Nephron (organoid): ENCODE data around the gene M1AP.

Source experiments
- H3K27ac Mint-ChIP-seq, 3 experiments: 2 replicates each; pipeline ENCODE4 v1.8.0; 2020; ENCODE audit warnings: mixed read lengths in 3 of 3, mild to moderate bottlenecking in 2 of 3, moderate library complexity in 1 of 3
- H3K27me3 Mint-ChIP-seq: 2 replicates; pipeline ENCODE4 v1.8.0; 2021; ENCODE audit warnings: low read depth, mild to moderate bottlenecking, moderate library complexity, mixed read lengths
- H3K36me3 Mint-ChIP-seq: 2 replicates; pipeline ENCODE4 v1.8.0; 2020; ENCODE audit warnings: low read depth, mixed read lengths
- H3K4me1 Mint-ChIP-seq: 2 replicates; pipeline ENCODE4 v1.8.0; 2020; ENCODE audit warnings: mixed read lengths
- H3K4me3 Mint-ChIP-seq, 3 experiments: 2 replicates each; pipeline ENCODE4 v1.8.0; 2020; ENCODE audit warnings: mild to moderate bottlenecking in 3 of 3, mixed read lengths in 3 of 3, moderate library complexity in 2 of 3
- H3K9me3 Mint-ChIP-seq: 2 replicates; pipeline ENCODE4 v1.8.0; 2020; ENCODE audit warnings: mixed read lengths
- TF ChIP-seq, protein P1 (sequence below), 3 experiments: fragments of 200-600 bp; sonication (generic); IDR thresholded peaks; one replicate each; pipeline ENCODE4 v1.5.0; 2021; ENCODE audit warnings: antibody characterized with exemption in 3 of 3; ENCODE audit not compliant: unreplicated experiment in 3 of 3

The M1AP gene

DNA sequence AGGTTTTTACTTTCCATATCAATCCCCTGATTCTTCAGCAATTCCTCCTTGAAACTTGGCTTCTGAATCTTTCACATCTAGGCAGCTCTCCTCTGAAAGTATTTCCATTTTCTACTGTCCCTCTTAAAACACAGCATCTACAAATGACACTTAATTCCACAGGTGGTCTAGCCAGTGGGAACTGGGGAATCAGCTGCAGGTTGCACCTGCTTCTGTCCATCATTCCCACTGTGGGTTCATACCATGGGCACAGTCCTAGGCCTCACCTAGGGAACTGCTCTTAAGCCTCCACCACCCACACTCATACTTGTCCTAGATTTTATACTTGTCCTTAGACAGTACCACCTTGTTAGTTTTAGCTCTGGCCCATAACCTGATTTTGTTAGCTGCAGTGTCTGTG is 96.6 kb downstream of the M1AP start:
- H3K4me1 Mint-ChIP-seq, result peaks cover 42% of the 10 kb centered on the region
- TF ChIP-seq, protein P1, sequence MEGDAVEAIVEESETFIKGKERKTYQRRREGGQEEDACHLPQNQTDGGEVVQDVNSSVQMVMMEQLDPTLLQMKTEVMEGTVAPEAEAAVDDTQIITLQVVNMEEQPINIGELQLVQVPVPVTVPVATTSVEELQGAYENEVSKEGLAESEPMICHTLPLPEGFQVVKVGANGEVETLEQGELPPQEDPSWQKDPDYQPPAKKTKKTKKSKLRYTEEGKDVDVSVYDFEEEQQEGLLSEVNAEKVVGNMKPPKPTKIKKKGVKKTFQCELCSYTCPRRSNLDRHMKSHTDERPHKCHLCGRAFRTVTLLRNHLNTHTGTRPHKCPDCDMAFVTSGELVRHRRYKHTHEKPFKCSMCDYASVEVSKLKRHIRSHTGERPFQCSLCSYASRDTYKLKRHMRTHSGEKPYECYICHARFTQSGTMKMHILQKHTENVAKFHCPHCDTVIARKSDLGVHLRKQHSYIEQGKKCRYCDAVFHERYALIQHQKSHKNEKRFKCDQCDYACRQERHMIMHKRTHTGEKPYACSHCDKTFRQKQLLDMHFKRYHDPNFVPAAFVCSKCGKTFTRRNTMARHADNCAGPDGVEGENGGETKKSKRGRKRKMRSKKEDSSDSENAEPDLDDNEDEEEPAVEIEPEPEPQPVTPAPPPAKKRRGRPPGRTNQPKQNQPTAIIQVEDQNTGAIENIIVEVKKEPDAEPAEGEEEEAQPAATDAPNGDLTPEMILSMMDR (IDR thresholded peaks at IDR 0.05; ENCODE audit: unreplicated experiment in 3 of 3), result no peak
- peaks cover 5% of the 10 kb centered on the region for H3K36me3 Mint-ChIP-seq
- peak overlapping the region in 1 of 3 experiments; percentile 2 for H3K27ac Mint-ChIP-seq
- H3K4me3 Mint-ChIP-seq, result peak overlapping the region; percentile 33 to 87 (median 82)
- H3K27me3 Mint-ChIP-seq, result peaks cover 6% of the 10 kb centered on the region
- H3K9me3 Mint-ChIP-seq, result no peaks in the 10 kb centered on the region

DNA sequence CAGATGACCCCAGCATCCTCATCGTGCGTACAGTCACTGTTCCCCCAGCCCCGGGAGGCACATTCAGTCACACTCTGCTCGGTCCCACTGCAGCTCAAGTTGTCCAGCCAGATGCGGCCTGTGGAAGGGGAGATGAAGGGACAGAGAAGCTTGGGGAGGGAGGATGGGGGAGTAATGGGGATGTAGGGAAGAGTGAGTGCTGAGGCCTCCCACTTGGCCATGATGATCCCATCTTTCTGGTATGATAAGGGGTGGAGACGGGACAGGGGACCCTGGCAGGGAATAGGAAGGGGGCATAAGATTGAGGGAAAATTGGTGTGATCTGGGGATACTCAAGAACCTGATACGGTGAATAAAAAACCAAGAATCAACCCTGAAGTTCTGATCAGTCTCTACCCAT is 97.9 kb downstream of the M1AP start:
- peaks cover 42% of the 10 kb centered on the region for H3K4me1 Mint-ChIP-seq
- peaks cover 6% of the 10 kb centered on the region for H3K27me3 Mint-ChIP-seq
- peak overlapping the region; percentile 71 to 78 (median 77) for H3K4me3 Mint-ChIP-seq
- TF ChIP-seq, protein P1 (IDR thresholded peaks at IDR 0.05; ENCODE audit: unreplicated experiment in 3 of 3), result no peak
- no peak overlapping the region for H3K27ac Mint-ChIP-seq
- H3K36me3 Mint-ChIP-seq, result peaks cover 5% of the 10 kb centered on the region
- no peaks in the 10 kb centered on the region for H3K9me3 Mint-ChIP-seq

DNA sequence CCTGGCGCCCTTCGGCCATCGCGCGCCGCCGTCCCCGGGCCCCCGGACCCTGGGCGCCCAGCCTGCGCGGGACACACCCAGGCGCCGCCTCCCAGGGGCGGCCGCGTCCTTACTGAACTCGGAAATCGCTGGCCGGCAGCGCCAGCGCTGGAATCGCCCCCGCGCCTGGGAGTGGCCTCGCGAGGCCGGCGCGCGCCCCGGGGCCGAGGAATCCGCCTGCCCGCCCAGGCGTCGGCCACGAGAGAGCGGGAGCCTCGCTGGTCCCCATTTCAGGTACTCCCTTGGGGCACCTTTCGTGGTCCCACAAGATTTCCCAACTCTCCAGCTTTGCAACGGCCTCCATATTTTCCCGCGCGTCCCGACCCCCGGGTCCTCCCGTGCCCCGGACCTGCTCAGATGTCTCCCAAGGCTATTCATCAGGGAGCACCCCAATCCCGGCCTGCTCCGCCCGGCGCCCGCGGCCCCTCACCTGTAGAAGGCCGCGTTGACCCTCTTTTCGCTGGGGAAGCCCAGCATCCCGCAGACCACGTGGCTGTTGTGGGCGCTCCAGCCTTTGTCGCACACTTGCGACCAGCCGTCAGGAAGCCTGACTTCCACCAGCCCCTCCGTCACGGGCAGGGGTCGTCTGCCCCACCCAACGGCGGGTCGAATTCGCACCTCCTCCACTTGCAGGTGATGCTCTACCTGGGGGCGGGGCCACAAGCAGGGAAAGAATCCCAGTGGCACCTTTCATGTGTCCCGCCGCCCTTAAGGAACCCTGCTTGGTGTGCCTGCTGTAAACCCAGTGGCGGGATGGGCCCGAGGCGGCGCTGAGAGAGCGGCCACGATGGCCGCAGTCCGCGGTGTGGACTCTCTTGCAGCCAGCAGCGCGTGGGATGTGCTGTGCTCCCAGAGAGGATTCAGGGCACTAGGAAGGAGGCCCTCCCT is 99.0 kb downstream of the M1AP start:
- Mint-ChIP-seq H3K4me1 (peaks cover 42% of the 10 kb centered on the region), H3K36me3 (peaks cover 5% of the 10 kb centered on the region), H3K27ac (no peak overlapping the region), H3K9me3 (no peaks in the 10 kb centered on the region), H3K27me3 (peaks cover 6% of the 10 kb centered on the region), H3K4me3 (peak overlapping the region; percentile 77 to 78 (median 78))
- TF ChIP-seq, protein P1 (IDR thresholded peaks at IDR 0.05; ENCODE audit: unreplicated experiment in 3 of 3), result no peak

DNA sequence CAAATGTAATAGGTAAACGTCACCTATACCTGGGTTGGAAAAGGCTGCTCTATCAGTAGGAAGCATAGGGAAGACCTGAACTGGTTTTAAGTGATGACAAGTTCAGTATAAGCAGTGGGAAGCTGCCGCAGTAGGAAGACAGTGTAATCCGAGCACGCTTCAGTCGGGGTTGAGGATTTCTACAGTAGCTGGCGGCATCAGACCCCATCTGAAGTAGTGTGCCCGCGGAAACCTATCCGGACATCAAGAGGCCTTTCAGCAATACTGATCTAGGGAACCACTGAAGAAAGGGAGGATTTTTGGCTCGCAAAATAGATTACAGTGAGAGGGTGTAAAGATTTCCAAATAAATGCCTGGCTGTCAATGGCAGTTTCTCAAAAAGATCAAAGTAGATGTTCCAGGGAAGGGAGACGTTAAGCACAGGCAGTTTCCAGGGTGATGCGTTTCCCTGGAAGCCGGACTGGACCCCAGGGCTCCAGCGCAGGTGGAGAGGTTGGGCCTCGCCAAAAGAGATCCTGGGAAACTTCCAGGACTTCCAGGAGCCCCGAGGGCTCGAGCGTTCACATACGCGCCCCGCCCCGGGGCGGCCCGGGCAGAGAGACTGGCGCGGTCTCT is 99.7 kb downstream of the M1AP start:
- Mint-ChIP-seq H3K27me3 (peaks cover 6% of the 10 kb centered on the region), H3K4me3 (peak overlapping the region; percentile 81 to 88 (median 87)), H3K36me3 (peaks cover 5% of the 10 kb centered on the region), H3K9me3 (no peaks in the 10 kb centered on the region), H3K4me1 (peaks cover 37% of the 10 kb centered on the region), H3K27ac (peak overlapping the region; percentile 4 to 70 (median 20))
- TF ChIP-seq, protein P1 (IDR thresholded peaks at IDR 0.05; ENCODE audit: unreplicated experiment in 3 of 3), result no peak

DNA sequence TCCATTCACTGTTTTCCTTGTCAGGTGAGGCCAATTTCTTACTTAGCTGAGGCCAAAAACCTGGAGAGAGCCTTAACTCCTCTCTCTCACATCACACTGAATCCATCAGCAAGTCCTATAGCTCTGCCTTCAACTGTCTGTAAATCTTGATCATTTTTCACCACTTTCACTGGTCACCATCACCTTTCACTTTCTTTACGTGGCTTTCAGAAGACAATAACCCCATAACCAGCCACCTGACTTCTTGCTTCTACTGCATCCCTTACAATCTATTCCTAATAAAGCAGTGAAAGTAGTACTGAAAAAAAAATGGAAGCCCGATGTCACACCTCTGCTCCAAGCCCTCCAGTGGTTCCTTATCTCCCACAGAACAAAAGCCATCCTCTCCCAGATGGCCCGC is 102.1 kb downstream of the M1AP start:
- no peaks in the 10 kb centered on the region for H3K9me3 Mint-ChIP-seq
- peaks cover 20% of the 10 kb centered on the region for H3K4me1 Mint-ChIP-seq
- no peak overlapping the region for H3K27ac Mint-ChIP-seq
- H3K36me3 Mint-ChIP-seq, result peaks cover 4% of the 10 kb centered on the region
- H3K27me3 Mint-ChIP-seq, result peaks cover 3% of the 10 kb centered on the region
- TF ChIP-seq, protein P1 (IDR thresholded peaks at IDR 0.05; ENCODE audit: unreplicated experiment in 3 of 3), result no peak
- H3K4me3 Mint-ChIP-seq, result no peak overlapping the region
